HuH-7 (cell line): Measurements from ENCODE around the gene PIK3CB.

ENCODE experiments used
- DNase-seq: peaks from one replicate; pipeline ENCODE4 v3.0.0; 2011; ENCODE audit warnings: low spot score

The PIK3CB gene

GRCh38 chr3:138834596-138835396 is at the start of gene PIK3CB:
TSS of gene PIK3CB (minus strand) at chr3:138834928. CDS start at chr3:138759343, 75,585 bp downstream.
- DNase-seq, result peak; percentile 80

DNA sequence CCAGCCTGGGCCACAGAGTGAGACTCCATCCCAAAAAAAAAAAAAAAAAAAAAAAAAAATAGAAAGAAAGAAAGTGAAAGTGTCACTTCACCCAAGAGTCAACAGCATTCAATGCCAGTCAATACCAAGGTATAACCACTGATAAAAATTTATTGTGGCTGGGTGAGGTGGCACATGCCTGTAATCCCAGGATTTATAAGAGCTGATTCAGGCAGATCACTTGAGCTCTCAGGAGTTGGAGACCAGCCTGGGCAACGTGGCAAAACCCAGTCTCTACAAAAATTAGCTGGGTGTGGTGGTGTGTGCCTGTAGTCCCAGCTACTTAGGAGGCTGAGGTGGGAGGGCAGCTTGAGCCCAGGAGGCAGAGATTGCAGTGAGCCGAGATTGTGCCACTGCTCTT is 46.5 kb upstream of the PIK3CB start:
- no peak for DNase-seq

- DNase-seq, result no peak
These were observed 45.0 kb upstream of the PIK3CB start for GRCh38 chr3:138879541-138880380.

GRCh38 chr3:138877226-138877625 is 42.5 kb upstream of the PIK3CB start:
- no peak for DNase-seq

- DNase-seq, result no peak
These were observed 41.3 kb upstream of the PIK3CB start for GRCh38 chr3:138875754-138876664.

GRCh38 chr3:138875096-138875753 is 40.5 kb upstream of the PIK3CB start:
- no peak for DNase-seq

DNA sequence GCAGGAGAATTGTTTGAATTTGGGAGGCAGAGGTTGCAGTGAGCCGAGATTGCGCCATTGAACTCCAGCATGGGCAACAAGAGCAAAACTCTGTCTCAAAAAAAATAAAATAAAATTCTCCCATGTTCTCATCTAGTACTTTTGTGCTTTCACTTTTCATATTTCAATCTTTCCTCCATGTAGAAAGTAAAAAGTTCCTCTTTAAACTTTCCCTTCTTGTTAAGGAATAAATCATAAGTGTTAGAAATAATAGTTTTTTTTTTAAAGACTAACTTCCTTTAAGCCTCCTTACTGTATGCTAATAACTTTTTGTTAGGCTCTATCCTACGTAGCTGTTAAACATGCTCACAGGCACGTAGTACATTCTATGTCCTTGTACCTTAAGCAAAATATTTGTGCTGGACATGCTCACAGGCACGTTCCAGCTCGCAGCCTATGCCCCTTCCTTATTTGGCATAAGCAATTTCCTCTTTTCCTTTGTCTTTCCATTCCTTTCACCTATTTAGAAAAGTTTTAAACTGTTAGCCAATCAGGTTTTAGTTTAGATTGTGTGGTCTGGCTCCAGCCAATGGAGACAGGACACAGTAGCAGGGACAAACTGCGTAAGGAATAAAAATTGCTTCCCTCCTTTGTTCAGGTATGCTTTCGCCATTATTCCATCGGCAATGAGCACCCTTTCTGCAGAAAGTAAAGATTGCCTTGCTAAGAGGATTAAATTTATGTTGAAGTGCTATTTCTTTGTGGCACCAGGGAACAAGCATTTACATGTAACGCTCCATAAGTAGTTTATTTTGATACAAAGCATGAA is 38.9 kb upstream of the PIK3CB start:
- no peak for DNase-seq

- no peak for DNase-seq
These were observed 37.9 kb upstream of the PIK3CB start for GRCh38 chr3:138872632-138873031.

GRCh38 chr3:138867996-138868395 is 33.3 kb upstream of the PIK3CB start:
- no peak for DNase-seq

DNA sequence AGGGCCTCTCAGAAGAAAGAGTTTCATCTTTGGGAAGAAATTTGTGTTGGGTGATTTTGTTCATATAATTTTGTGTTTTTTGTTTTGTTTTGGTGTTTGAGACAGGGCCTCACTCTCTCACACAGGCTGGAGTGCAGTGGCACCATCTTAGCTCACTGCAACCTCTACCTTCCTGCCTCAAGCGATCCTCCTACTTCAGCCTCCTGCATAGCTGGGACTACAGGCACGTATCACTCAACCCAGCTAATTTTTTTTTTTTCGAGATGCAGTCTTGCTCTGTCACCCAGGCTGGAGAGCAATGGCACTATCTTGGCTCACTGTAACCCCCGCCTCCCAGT is 29.0 kb upstream of the PIK3CB start:
- DNase-seq, result no peak

DNA sequence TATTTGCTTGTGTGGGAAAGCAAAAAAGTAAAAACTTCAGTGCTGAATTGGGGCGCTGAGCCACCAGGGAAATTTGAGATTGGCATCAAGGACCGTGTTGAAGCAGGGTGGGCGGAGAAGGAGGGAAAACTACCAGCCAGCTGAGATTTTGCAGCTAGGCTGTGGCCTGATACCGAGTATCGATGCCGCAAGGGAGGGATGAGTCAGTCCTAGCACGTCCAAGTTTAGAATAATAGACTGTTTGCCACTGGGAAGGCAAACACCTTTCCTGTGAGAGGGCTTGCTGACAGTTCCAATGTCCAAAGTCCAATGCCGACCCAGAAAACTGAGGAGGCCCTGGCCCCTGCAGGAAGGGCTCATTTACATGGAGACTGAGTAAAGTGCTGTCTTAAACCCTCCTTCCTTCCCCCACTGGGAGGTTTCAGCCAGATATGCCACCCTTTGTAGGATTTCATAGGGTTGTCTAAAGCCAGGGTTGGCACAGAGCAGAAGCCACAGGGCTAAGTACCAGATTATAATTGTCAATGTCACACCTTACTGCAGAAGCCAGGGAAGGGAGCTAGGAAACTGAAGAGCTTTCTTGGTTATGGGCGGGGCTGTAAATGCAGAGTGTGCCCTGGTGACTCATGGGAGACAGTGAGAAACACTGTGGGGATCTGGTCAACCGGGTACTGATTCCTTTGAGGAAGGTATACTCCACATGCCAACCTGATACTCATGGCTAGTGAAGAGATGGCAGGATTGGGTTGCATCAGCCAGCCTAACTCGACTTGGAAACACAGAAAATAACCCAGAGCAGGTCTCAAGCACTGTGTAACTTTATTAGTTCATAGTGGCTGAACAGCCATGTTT is 28.4 kb upstream of the PIK3CB start:
- DNase-seq, result peak; percentile 63

DNA sequence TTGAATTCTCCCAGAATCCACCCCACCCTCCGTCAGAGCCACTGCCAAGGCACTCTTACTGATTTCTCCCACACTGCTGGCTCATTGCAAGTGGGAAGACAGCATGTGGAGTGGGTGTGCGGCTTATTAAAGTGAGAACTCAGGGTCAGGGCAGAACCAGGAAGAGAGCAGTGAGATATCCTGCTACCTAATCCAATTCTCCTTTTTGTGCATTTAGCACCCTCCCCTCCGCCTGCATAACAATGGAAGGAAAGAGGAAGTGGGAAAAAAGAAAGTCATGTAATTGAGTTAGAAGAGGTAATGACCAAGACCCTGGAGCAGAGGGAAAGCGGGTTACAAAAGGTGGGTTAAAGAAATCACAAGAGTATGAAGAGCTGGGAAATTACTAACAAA is 27.8 kb upstream of the PIK3CB start:
- no peak for DNase-seq

DNA sequence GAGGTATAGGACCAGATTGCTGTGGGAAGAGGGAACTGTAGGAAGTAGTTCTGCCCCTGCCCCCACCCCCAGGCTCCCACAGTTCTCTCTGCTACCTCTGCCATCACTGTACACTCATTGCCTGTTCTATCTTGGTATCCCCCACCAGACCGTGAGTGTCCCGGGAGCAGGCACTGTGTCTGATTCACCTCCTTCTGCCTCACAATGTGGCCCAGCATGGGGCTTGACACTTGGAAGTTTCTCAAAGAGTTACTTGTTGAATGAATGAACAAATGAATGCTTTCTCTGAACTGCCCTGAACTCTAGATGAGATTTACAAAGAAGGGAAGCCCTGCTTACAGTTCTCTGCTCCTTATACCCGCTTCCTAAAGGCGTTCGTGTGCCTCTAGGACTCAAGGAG is 27.1 kb upstream of the PIK3CB start:
- no peak for DNase-seq

DNA sequence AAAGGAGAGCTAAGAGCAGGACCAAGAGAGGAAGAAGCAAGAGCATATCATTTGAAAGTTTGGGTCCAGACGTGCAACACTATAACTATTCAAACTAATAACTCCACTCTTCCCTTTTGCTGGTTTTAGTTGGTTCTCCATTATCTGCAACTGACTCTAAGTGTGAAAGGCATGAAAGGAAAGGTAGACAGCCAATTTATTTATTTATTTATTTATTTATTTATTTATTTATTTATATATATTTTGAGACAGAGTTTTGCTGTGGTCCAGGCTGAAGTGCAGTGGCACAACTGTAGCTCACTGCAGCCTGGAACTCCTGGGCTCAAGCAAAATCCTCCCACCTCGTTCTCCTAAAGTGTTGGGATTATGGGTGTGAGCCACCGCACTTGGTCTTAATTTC is 22.1 kb upstream of the PIK3CB start:
- no peak for DNase-seq

DNA sequence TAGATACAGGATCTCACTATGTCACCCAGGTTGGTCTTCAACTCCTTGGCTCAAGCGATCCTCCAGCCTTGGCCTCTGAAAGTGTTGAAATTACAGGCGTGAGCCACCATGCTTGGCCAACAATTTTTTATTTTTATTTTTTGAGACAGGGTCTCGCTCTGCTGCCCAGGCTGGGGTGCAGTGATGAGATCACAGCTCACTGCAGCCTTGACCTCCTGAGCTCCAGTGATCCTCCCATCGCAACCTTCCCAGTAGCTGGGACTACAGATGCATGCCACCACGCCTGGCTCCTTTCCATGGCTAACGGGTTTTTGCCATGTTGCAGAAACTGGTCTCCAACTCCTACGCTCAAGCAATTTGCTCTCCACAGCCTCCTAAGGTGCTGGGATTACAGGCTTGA is 20.2 kb upstream of the PIK3CB start:
- no peak for DNase-seq

- DNase-seq, result no peak
These were observed 19.5 kb upstream of the PIK3CB start for GRCh38 chr3:138854204-138854603.

DNA sequence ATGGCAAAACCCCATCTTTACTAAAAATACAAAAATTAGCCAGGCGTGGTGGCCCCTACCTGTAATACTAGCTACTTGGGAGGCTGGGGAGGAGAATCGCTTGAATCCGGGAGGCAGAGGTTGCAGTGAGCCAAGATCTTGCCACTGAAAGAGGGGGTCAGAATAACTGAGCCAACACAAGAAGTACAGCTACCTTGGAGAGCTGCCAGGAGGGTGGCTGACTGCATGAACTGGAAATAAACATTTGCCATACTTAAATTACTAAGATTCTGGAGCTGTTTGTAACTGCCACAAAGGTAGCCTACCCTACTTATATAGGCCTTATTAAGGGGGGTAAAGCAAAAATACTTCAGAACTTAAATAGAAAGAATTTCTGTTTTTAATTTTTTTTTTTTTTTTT is 15.4 kb upstream of the PIK3CB start:
- no peak for DNase-seq

DNA sequence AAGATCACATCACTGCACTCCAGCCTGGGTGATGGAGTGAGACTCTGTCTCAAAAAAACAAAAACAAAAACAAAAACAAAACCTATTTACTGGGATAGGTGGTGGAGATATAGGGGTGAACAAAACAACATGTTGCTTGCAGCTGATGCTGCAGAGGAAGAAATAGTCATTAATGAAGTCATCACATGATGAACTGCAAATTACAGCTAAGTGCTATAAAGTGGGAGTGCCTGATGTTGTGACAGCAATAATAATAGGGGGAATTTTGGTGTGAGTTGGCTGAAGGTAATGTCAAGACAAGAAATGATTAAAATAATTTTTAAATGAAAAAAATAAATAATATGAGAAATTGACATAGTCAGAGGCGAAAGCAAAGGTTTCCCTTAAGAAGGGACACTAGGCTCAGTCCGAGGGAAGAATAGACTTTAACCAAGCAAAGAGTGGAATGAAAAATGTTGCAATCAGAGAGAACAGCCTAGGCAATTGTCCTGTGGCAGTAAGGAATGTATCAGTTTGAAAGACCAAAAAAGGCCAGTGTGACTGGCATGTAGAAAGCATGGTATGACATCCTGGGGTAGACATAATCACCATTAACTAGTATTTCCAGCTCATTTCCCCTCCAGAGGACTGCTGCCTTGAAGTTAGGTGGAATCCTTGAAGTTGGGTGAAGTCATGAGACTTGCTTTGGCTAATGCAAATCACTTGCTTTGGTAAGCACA is 14.7 kb upstream of the PIK3CB start:
- no peak for DNase-seq

- DNase-seq, result no peak
These were observed 14.0 kb upstream of the PIK3CB start for GRCh38 chr3:138848696-138849095.
